Gastrocnemius medialis (tissue), 4 donors: ENCODE measurements around the gene CABP7.

Experiments used
- POLR2A ChIP-seq, 2 donors: fragments of 450-650 bp; IDR thresholded peaks; one replicate each; pipeline ENCODE4 v1.6.1; 2017; ENCODE audit warnings: antibody characterized with exemption in 2 of 2, mild to moderate bottlenecking in 2 of 2, moderate library complexity in 2 of 2
- TF ChIP-seq, protein P1 (sequence below), 5 experiments: fragments of 450-650 bp in 3 of 5; fragments of 200-600 bp in 2 of 5; sonication (generic) in 2 of 5; IDR thresholded peaks in 4 of 5; conservative IDR thresholded peaks in 1 of 5; 1 replicate in 4 of 5; 2 replicates in 1 of 5; pipeline ENCODE4 v1.5.1; 2016 to 2019; ENCODE audit warnings: antibody characterized with exemption in 5 of 5, mild to moderate bottlenecking in 3 of 5, moderate library complexity in 3 of 5

DNA sequence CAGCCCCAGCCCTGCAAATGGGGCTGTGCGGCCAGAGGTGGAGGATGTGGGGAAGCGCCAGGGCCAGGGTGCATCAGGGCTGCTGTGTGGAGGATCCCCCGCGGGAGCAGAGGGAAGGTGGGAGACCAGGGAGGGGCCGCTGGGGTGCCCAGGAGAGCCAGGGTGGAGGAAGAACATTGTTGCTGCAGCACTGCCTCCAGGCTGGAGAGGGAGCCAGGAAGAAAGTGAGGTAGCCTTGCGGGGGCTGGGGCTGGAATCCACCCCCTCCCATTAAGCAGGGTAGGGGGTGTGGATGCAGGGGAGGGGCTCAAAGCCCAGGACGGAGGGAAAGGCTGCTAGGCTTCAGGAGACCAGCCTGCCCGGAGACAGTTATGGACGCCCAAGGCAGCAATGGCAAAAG, 15.0 kb downstream of the CABP7 start:
- TF ChIP-seq, protein P1, sequence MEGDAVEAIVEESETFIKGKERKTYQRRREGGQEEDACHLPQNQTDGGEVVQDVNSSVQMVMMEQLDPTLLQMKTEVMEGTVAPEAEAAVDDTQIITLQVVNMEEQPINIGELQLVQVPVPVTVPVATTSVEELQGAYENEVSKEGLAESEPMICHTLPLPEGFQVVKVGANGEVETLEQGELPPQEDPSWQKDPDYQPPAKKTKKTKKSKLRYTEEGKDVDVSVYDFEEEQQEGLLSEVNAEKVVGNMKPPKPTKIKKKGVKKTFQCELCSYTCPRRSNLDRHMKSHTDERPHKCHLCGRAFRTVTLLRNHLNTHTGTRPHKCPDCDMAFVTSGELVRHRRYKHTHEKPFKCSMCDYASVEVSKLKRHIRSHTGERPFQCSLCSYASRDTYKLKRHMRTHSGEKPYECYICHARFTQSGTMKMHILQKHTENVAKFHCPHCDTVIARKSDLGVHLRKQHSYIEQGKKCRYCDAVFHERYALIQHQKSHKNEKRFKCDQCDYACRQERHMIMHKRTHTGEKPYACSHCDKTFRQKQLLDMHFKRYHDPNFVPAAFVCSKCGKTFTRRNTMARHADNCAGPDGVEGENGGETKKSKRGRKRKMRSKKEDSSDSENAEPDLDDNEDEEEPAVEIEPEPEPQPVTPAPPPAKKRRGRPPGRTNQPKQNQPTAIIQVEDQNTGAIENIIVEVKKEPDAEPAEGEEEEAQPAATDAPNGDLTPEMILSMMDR (IDR thresholded peaks at IDR 0.05 in 4 of 5, conservative IDR thresholded peaks at IDR 0.05 in 1 of 5), result no peak
- TF ChIP-seq POLR2A (IDR thresholded peaks at IDR 0.05), result no peak
